Neural progenitor cell (in vitro differentiated cells): ENCODE measurements around the gene BRPF3. TPM values are rescaled to one million over a fixed set of nuclear protein-coding genes. Genes with fewer than 3 reads are reported as not detected.
A peak's percentile ranks its signal among the peaks of the same experiment; 100 is the strongest.

ENCODE experiments used
- DNase-seq: peaks from one replicate; pipeline ENCODE4 v3.0.0-alpha.2; 2016; ENCODE audit warnings: low spot score
- H2AFZ ChIP-seq: fragments of 200-600 bp; sonication (generic); replicated peaks from 2 replicates; pipeline ENCODE4 v1.6.1; 2016; ENCODE audit warnings: antibody characterized with exemption
- H3F3A ChIP-seq: fragments of 200-600 bp; sonication (generic); 2 replicates; pipeline ENCODE4 v1.6.1; 2016; ENCODE audit warnings: antibody characterized with exemption, low read depth
- H3K27ac ChIP-seq: fragments of 200-600 bp; sonication (generic); 2 replicates; pipeline ENCODE4 v1.5.1; 2016; ENCODE audit warnings: mild to moderate bottlenecking
- H3K27me3 ChIP-seq: fragments of 200-600 bp; sonication (generic); 2 replicates; pipeline ENCODE4 v1.6.1; 2016; ENCODE audit warnings: mild to moderate bottlenecking, moderate library complexity
- H3K36me3 ChIP-seq: fragments of 200-600 bp; sonication (generic); 2 replicates; pipeline ENCODE4 v1.5.1; 2016
- H3K4me1 ChIP-seq: fragments of 200-600 bp; sonication (generic); 2 replicates; pipeline ENCODE4 v1.6.1; 2016; ENCODE audit warnings: mixed run types
- H3K4me2 ChIP-seq: fragments of 200-600 bp; sonication (generic); 2 replicates; pipeline ENCODE4 v1.6.1; 2016
- H3K4me3 ChIP-seq: fragments of 200-600 bp; sonication (generic); 2 replicates; pipeline ENCODE4 v1.5.1; 2016
- H3K79me2 ChIP-seq: fragments of 200-600 bp; sonication (generic); 2 replicates; pipeline ENCODE4 v1.6.1; 2016; ENCODE audit warnings: low read depth
- H3K9ac ChIP-seq: fragments of 200-600 bp; sonication (generic); 2 replicates; pipeline ENCODE4 v1.6.1; 2016
- H3K9me3 ChIP-seq: fragments of 200-600 bp; sonication (generic); 2 replicates; pipeline ENCODE4 v1.5.1; 2016; ENCODE audit warnings: low read depth
- H4K20me1 ChIP-seq: fragments of 200-600 bp; sonication (generic); 2 replicates; pipeline ENCODE4 v1.6.1; 2016; ENCODE audit warnings: low read depth
- H3K27ac Mint-ChIP-seq: 3 replicates; pipeline ENCODE4 v1.8.0; 2021; ENCODE audit warnings: mixed read lengths
- H3K27me3 Mint-ChIP-seq: 2 replicates; pipeline ENCODE4 v1.8.0; 2022; ENCODE audit warnings: low read depth, mild to moderate bottlenecking, inconsistent platforms, moderate library complexity, mixed read lengths; ENCODE audit not compliant: insufficient read depth
- H3K36me3 Mint-ChIP-seq: 3 replicates; pipeline ENCODE4 v1.8.0; 2021; ENCODE audit warnings: mixed read lengths
- H3K4me1 Mint-ChIP-seq: 3 replicates; pipeline ENCODE4 v1.8.0; 2021; ENCODE audit warnings: mixed read lengths
- H3K4me3 Mint-ChIP-seq: 3 replicates; pipeline ENCODE4 v1.8.0; 2021; ENCODE audit warnings: mild to moderate bottlenecking, moderate library complexity, mixed read lengths
- H3K9me3 Mint-ChIP-seq: 3 replicates; pipeline ENCODE4 v1.8.0; 2020; ENCODE audit warnings: mixed read lengths
- EZH2 ChIP-seq: fragments of 200-600 bp; sonication (generic); IDR thresholded peaks from 2 replicates; pipeline ENCODE4 v1.6.1; 2017; ENCODE audit warnings: antibody characterized with exemption, mild to moderate bottlenecking, moderate library complexity
- EZH2phosphoT487 ChIP-seq: fragments of 200-600 bp; sonication (generic); IDR thresholded peaks from 2 replicates; pipeline ENCODE4 v1.6.1; 2017; ENCODE audit warnings: antibody characterized with exemption
- total RNA-seq: library from RNA; depleted of rRNA; stranded (reverse); fragments of >200 nt; gene quantifications from 2 replicates; pipeline ENCODE4 v1.2.3, GENCODE V29; 2015; ENCODE audit warnings: low replicate concordance
- TF ChIP-seq, protein P1 (sequence below): fragments of 200-600 bp; sonication (generic); IDR thresholded peaks from 2 replicates; pipeline ENCODE4 v1.5.1; 2017; ENCODE audit warnings: antibody characterized with exemption, mild to moderate bottlenecking

Gene BRPF3
- total RNA-seq, 1 donor from 2014 or later: 14.1 TPM

DNA sequence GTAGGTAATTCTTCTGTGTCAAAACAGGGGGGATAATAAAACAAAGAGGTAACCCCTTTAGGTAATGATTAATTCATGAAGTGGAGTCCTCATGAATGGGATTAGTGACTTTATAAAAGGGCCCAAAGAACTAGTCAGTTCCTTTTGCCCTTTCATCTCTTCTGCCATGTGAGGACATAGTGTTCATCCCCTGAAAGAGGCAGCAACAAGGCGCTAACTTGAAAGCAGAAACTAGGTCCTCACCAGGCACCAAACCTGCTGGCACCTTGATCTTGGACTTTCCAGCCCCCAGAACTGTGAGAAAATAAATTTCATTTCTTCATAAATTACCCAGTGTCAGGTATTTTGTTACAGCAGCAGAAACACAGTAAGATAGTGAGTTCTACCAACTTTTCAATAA is 16.4 kb upstream of the BRPF3 start:
- H3K79me2 ChIP-seq: no peaks in the 10 kb centered on the region
- no peak overlapping the region for H3K9ac ChIP-seq
- no peak for TF ChIP-seq EZH2phosphoT487
- TF ChIP-seq, protein P1, sequence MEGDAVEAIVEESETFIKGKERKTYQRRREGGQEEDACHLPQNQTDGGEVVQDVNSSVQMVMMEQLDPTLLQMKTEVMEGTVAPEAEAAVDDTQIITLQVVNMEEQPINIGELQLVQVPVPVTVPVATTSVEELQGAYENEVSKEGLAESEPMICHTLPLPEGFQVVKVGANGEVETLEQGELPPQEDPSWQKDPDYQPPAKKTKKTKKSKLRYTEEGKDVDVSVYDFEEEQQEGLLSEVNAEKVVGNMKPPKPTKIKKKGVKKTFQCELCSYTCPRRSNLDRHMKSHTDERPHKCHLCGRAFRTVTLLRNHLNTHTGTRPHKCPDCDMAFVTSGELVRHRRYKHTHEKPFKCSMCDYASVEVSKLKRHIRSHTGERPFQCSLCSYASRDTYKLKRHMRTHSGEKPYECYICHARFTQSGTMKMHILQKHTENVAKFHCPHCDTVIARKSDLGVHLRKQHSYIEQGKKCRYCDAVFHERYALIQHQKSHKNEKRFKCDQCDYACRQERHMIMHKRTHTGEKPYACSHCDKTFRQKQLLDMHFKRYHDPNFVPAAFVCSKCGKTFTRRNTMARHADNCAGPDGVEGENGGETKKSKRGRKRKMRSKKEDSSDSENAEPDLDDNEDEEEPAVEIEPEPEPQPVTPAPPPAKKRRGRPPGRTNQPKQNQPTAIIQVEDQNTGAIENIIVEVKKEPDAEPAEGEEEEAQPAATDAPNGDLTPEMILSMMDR: no peak
- TF ChIP-seq EZH2: no peak
- no peak overlapping the region for H3K4me3 ChIP-seq
- peaks cover 8% of the 10 kb centered on the region for H3K9me3 ChIP-seq
- H3K4me1 ChIP-seq: no peaks in the 10 kb centered on the region
- Mint-ChIP-seq H3K9me3 (peaks cover 42% of the 10 kb centered on the region), H3K4me1 (no peaks in the 10 kb centered on the region), H3K27me3 (no peaks in the 10 kb centered on the region), H3K27ac (no peak overlapping the region), H3K36me3 (peaks cover 7% of the 10 kb centered on the region), H3K4me3 (no peak overlapping the region)
- no peak overlapping the region for H2AFZ ChIP-seq
- H3K36me3 ChIP-seq: no peaks in the 10 kb centered on the region
- no peak overlapping the region for H3K4me2 ChIP-seq
- no peaks in the 10 kb centered on the region for H3K27me3 ChIP-seq
- H3F3A ChIP-seq: no peaks in the 10 kb centered on the region
- peak; percentile 12 for DNase-seq
- no peaks in the 10 kb centered on the region for H4K20me1 ChIP-seq
- H3K27ac ChIP-seq: no peak overlapping the region

- no peak overlapping the region for H3K27ac Mint-ChIP-seq
- H3K9me3 Mint-ChIP-seq: peaks cover 22% of the 10 kb centered on the region
- H4K20me1 ChIP-seq: no peaks in the 10 kb centered on the region
- H3K79me2 ChIP-seq: no peaks in the 10 kb centered on the region
- H3K27me3 Mint-ChIP-seq: no peaks in the 10 kb centered on the region
- H2AFZ ChIP-seq: no peak overlapping the region
- H3K4me1 Mint-ChIP-seq: no peaks in the 10 kb centered on the region
- H3K9ac ChIP-seq: no peak overlapping the region
- no peak overlapping the region for H3K4me2 ChIP-seq
- H3K36me3 ChIP-seq: no peaks in the 10 kb centered on the region
- no peaks in the 10 kb centered on the region for H3F3A ChIP-seq
- H3K36me3 Mint-ChIP-seq: no peaks in the 10 kb centered on the region
- TF ChIP-seq EZH2phosphoT487 (no peak), EZH2 (no peak)
- TF ChIP-seq, protein P1: no peak
- H3K4me1 ChIP-seq: no peaks in the 10 kb centered on the region
- no peak for DNase-seq
- no peak overlapping the region for H3K4me3 ChIP-seq
- H3K9me3 ChIP-seq: no peaks in the 10 kb centered on the region
- no peak overlapping the region for H3K27ac ChIP-seq
- no peaks in the 10 kb centered on the region for H3K27me3 ChIP-seq
- H3K4me3 Mint-ChIP-seq: no peak overlapping the region
Measured at GRCh38 chr6:36184311-36184710, 12.2 kb upstream of the BRPF3 start.

DNA sequence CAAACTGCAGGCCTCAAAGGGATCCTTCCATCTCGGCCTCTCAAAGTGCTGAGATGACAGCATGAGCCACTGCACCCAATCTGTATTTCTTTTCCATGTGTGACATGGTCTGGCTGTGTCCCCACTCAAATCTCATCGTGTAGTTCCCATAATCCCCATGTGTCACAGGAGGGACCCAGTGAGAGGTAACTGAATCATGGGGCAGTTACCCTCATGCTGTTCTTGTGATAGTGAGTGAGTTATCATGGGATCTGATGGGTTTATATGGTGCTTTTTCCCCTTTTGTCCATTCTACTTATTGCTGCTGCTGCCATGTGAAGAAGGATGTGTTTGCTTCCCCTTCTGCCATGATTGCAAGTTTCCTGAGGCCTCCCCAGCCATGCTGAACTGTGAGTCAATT is 10.3 kb upstream of the BRPF3 start:
- no peak for DNase-seq
- Histone ChIP-seq H2AFZ (no peak overlapping the region), H3K9me3 (no peaks in the 10 kb centered on the region), H3K4me3 (no peak overlapping the region), H3F3A (no peaks in the 10 kb centered on the region), H3K9ac (no peak overlapping the region), H3K4me2 (no peak overlapping the region), H3K27me3 (no peaks in the 10 kb centered on the region), H3K27ac (no peak overlapping the region), H3K4me1 (no peaks in the 10 kb centered on the region), H4K20me1 (no peaks in the 10 kb centered on the region), H3K36me3 (no peaks in the 10 kb centered on the region), H3K79me2 (no peaks in the 10 kb centered on the region)
- Mint-ChIP-seq H3K4me3 (no peak overlapping the region), H3K27me3 (no peaks in the 10 kb centered on the region), H3K9me3 (peaks cover 15% of the 10 kb centered on the region), H3K36me3 (no peaks in the 10 kb centered on the region), H3K4me1 (no peaks in the 10 kb centered on the region), H3K27ac (no peak overlapping the region)
- TF ChIP-seq, protein P1: no peak
- TF ChIP-seq EZH2: no peak
- no peak for TF ChIP-seq EZH2phosphoT487

- Histone ChIP-seq H3K79me2 (no peaks in the 10 kb centered on the region), H3K4me2 (no peak overlapping the region), H4K20me1 (no peaks in the 10 kb centered on the region), H2AFZ (no peak overlapping the region), H3F3A (no peaks in the 10 kb centered on the region), H3K9ac (no peak overlapping the region), H3K9me3 (no peaks in the 10 kb centered on the region), H3K36me3 (no peaks in the 10 kb centered on the region), H3K27me3 (no peaks in the 10 kb centered on the region), H3K4me3 (no peak overlapping the region), H3K27ac (no peak overlapping the region), H3K4me1 (no peaks in the 10 kb centered on the region)
- H3K9me3 Mint-ChIP-seq: peaks cover 10% of the 10 kb centered on the region
- H3K27me3 Mint-ChIP-seq: peaks cover 2% of the 10 kb centered on the region
- no peak overlapping the region for H3K27ac Mint-ChIP-seq
- H3K36me3 Mint-ChIP-seq: no peaks in the 10 kb centered on the region
- no peak for TF ChIP-seq EZH2phosphoT487
- TF ChIP-seq, protein P1: no peak
- TF ChIP-seq EZH2: no peak
- no peaks in the 10 kb centered on the region for H3K4me1 Mint-ChIP-seq
- H3K4me3 Mint-ChIP-seq: no peak overlapping the region
- no peak for DNase-seq
Measured at GRCh38 chr6:36187446-36187845, 9.1 kb upstream of the BRPF3 start.
